Endothelial cell of umbilical vein (primary cell): Measurements from ENCODE around the gene URM1.

Experiments
- CTCF ChIP-seq, 2 donors: IDR thresholded peaks; 1 replicate in 1 of 2; 2 replicates in 1 of 2; pipeline ENCODE4 v1.5.1; 2011; ENCODE audit warnings: low read length in 2 of 2, mild to moderate bottlenecking in 2 of 2, moderate library complexity in 2 of 2, control low read depth in 1 of 2, inconsistent platforms in 1 of 2, low read depth in 1 of 2; ENCODE audit not compliant: insufficient read depth in 1 of 2; ENCODE audit errors: extremely low read depth in 1 of 2
- EZH2 ChIP-seq: IDR thresholded peaks from 2 replicates; pipeline ENCODE4 v1.6.1; 2012; ENCODE audit warnings: borderline replicate concordance, low read depth, mild to moderate bottlenecking, moderate library complexity, low read length, inconsistent platforms; ENCODE audit not compliant: severe bottlenecking
- JUN ChIP-seq: IDR thresholded peaks from 2 replicates; pipeline ENCODE4 v1.6.1; 2011; ENCODE audit warnings: borderline replicate concordance, low read depth; ENCODE audit not compliant: insufficient read length, insufficient read depth

- TF ChIP-seq EZH2: no peak
- no peak for TF ChIP-seq CTCF (IDR thresholded peaks at IDR 0.05; ENCODE audit: extremely low read depth in 1 of 2, insufficient read depth in 1 of 2, low read depth in 1 of 2, low read length in 2 of 2)
- no peak for TF ChIP-seq JUN
Observed at GRCh38 chr9:128393970-128394369, 22.8 kb downstream of the URM1 start.
